ENCODE measurements around the gene THEMIS. TPM values are rescaled to one million over a fixed set of nuclear protein-coding genes. Genes with fewer than 3 reads are reported as not detected.

The THEMIS gene, protein sequence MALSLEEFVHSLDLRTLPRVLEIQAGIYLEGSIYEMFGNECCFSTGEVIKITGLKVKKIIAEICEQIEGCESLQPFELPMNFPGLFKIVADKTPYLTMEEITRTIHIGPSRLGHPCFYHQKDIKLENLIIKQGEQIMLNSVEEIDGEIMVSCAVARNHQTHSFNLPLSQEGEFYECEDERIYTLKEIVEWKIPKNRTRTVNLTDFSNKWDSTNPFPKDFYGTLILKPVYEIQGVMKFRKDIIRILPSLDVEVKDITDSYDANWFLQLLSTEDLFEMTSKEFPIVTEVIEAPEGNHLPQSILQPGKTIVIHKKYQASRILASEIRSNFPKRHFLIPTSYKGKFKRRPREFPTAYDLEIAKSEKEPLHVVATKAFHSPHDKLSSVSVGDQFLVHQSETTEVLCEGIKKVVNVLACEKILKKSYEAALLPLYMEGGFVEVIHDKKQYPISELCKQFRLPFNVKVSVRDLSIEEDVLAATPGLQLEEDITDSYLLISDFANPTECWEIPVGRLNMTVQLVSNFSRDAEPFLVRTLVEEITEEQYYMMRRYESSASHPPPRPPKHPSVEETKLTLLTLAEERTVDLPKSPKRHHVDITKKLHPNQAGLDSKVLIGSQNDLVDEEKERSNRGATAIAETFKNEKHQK
- total RNA-seq, result not detected in 2 replicates

DNA sequence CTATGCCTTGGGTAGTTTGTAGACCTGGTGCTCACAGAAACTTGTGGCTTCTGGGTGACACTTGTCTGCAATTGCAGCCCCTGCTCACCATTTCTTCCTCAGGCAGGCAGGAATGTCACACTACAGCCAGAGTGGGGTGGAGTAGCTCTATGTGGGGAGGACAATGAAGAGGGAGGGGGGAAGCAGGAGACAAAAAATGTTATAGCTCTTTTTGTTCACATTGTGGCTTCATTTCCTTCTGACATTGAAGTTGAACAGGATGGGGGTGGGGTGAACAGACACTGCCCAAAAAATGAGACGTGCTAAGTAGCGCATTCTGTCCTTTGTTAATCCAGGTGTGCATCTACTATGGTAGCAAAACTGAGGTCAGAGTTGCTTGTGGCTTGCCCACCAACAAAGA lies at the start of gene THEMIS:
THEMIS (minus strand) TSS at position 124 of the 400 bp plus-strand sequence. CDS start 126 bp downstream, outside the sequence.

All from myometrial cell (primary cell).